ENCODE data around the gene NSMF.
"Not testable (repeated sequence)": the region's sequence is repeated elsewhere in the genome, so short reads cannot be mapped to it uniquely, and the experiment has no call there.

NSMF gene

DNA sequence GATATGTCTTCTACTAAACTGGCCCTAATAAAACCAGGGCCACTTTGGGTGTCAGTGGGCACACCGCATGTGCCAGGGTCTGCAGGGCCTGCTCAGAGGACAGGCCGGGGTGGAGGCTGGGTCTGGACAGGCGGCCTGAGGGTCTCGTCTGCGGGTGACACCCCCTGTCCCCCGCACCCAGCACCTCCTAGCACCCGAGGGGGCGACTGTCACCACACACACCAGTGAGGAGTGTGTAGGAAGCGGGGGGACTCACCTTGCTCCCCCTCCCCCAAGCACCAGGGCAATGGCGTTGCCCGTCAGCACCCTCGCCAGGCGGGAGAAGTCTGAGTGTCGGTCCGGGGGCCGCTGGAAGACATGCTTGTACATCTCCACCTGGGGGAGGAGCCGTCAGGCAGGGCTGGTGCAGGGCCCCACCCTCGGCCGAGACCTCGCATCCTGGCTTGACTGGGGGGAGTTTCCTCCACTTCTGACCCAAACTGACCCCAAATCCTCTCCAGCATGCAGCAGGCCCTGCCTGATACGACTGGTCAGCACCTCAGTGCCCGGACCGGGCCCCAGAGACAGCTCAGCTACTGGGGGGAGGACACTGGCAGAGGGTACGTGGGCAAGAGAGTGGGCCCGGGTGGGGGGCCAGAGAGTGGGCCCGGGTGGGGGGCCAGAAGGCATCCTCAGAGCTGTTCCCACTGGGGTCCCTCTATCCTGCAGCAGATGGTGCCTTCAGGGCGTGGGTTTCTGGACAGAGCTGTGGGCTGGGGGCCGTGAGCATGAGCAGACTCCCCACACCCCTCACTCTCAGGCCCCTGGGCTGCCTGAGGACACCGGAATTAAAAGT lies 18.9 kb upstream of the NSMF start:
- in situ Hi-C loops (cut with MboI; ENCODE audit: low sequenced_read_pairs): no loop called here

DNA sequence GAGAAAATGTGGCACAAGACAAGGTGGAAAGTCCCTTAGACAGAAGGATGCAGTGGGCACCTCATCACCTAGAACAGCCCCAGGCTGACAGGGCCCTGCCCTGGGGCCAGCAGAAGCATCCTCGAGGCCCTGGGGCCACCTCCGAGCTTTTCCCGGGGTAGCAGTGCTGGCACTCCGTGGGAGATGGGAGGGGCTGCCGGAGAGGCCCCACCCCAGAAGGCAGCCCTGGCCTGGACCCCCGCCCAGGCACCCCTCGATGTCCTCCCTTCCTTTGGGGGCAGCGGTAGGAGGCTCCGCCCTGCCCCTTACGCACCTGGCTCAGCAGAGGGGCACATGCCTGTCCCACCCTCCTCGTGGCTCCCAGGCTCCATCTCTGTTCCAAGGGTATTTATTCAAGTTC lies 17.7 kb upstream of the NSMF start:
- in situ Hi-C loops (cut with MboI; ENCODE audit: low sequenced_read_pairs): no loop called here

DNA sequence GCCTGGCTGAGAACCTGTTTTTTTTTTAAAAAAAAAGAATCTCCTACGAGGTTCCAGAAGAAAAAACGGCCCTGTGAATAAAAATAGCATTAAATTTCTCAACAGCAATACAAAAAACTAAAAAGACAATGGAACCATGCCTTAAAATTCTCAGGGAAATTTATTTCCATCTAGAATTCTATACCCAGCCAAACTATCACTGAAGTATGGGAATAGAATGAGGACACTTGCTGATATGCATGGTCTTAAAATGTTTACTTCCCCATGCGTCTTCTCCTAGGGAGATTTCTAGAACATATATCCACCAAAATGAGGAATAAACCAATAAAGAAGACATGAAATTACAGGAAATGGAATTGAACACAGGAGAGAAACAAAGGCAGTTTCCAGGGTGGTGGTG lies 16.5 kb upstream of the NSMF start:
- in situ Hi-C loops (cut with MboI; ENCODE audit: low sequenced_read_pairs): no loop called here

GRCh38 chr9:137474271-137474670 lies 15.1 kb upstream of the NSMF start:
- in situ Hi-C loops (cut with MboI; ENCODE audit: low sequenced_read_pairs): no loop called here

DNA sequence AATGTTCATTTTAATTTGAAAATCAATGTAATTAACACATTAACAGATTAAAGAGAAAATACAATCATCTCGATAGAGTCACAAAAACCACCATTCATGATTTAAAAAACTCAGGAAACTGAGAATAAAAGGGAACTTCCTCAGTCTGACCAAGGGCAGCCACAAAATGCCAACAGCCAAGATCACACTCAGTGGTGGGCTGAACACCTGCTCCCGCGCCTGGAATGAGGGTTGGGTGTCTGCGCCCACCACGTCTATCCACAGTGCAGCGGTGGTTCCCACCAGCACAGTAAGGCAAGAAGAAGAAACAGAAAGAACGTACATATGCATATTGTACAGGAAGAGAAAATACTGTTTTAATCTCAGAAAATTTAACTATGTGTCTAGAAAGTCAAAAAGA lies 11.7 kb upstream of the NSMF start:
- in situ Hi-C loops (cut with MboI; ENCODE audit: low sequenced_read_pairs): no loop called here

DNA sequence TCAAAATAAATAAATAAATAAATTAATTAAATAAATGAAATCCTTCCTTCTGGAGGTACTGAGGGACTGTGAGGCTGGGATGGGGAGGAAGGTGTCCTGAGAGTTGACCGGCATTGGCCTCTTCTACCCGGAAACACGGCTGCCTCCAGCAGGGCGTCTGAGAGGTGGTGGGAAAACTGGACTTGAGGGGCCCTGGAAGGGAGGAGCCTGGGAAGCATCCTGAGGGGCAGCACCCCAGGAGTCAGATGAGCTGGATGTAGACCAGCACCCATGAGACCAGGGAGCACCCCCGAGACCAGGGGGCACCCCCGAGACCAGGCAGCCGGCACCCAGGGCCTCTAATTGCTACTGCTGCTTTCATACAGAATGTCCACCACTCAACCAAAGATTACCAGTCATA lies 8.8 kb upstream of the NSMF start:
- in situ Hi-C loops (cut with MboI; ENCODE audit: low sequenced_read_pairs): no loop called here

DNA sequence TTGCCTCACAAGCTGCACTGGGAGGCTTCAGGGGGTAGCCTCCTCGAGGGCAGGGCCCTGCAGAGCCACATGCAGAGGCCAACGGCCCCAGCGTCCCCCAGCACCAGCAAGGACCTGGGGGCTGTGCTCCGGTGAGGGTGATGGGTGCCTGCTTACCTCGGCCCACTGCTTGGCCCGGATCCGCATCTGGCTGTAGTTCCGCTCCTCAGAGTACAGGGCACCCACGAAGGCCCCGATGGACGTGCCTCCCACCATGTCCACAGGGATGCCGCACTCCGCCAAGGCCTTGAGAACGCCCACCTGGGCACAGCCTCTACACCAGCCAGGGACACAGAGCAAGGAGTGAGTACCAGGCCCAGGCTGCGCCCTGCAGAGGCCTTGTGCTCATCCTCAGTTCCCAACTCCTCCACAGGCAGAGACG lies 8.0 kb upstream of the NSMF start:
- in situ Hi-C loops (cut with MboI; ENCODE audit: low sequenced_read_pairs): no loop called here

DNA sequence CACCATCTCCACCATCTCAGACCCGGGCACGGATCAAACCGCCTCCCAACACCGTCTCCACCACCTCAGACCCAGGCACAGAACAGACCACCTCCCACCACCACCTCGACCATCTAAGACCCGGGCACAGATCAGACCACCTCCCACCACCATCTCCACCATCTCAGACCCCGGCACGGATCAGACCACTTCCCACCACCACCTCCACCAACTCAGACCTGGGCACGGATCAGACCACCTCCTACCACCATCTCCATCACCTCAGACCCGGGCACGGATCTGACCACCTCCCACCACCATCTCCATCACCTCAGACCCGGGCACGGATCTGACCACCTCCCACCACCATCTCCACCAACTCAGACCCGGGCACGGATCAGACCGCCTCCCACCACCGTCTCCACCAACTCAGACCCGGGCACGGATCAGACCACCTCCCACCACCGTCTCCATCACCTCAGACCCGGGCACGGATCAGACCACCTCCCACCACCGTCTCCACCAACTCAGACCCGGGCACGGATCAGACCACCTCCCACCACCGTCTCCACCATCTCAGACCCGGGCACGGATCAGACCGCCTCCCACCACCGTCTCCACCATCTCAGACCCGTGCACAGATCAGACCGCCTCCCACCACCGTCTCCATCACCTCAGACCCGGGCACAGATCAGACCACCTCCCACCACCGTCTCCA lies 7.4 kb upstream of the NSMF start:
- in situ Hi-C loops (cut with MboI; ENCODE audit: low sequenced_read_pairs): not testable (repeated sequence)

DNA sequence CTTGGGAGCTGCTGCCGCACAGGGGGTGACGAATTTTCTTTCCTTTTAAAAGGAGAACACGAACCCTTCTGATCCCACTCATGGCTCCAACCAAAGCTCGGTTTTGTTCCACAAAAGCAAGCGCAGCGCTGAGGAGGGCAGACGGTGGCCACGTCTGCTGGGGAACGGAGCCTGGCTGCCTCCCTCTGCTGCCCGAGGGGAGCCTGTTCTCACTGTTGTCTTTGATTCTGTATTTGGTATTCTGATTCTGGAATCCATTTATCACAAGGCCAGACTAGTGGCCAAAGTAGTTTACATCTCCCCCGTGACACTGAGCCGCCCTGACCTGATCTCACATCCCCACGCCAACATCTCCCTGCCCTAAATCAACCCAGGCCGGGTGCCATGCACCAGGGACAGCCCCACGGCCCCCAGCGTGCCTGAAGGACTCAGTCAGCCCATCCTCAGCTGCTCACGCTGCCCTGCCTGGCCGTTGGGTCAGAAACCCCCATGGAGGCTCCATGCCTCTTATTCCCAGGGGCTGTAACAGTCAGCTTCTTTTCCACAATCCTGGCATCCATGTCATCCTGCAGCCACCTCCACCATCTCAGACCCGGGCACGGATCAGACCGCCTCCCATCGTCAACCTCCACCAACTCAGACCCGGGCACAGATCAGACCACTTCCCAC lies 6.7 kb upstream of the NSMF start:
- in situ Hi-C loops (cut with MboI; ENCODE audit: low sequenced_read_pairs): no loop called here

GRCh38 chr9:137465000-137465719 lies 6.0 kb upstream of the NSMF start:
- in situ Hi-C loops (cut with MboI; ENCODE audit: low sequenced_read_pairs): no loop called here

DNA sequence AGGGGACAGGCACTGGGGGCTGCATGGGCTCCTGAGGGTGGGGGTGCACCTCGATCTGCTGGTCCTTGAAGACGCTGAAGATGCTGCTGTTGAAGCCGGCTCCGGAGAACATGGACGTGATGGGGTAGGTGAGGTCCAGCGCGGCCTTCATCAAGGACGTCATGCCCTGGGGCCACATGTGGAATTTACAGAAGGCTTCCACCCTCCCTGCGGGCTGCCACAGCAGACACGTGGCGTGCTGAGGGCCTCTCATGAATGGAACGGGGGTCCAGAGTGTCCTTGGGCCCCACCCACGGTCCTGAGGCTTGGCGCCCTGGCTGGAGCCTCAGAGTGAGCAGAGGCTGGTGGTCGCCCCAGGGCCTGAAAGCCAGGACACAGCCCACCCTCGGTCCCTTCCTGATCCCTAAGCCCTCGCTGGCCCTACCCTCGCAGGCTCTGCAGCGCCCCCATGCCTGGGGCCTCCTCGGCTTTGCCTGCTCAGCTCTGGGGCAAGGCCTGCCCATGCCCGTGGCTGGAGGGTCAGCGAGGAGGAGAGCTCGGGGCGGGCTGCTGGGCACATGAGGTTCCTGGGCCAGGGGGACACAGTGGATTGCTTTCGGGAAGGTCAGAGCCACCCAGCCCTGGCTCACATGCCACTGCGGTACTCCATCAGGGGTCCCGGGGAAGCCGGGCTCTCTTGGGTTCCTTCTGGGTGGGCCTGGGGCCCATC lies 5.3 kb upstream of the NSMF start:
- in situ Hi-C loops (cut with MboI; ENCODE audit: low sequenced_read_pairs): no loop called here

DNA sequence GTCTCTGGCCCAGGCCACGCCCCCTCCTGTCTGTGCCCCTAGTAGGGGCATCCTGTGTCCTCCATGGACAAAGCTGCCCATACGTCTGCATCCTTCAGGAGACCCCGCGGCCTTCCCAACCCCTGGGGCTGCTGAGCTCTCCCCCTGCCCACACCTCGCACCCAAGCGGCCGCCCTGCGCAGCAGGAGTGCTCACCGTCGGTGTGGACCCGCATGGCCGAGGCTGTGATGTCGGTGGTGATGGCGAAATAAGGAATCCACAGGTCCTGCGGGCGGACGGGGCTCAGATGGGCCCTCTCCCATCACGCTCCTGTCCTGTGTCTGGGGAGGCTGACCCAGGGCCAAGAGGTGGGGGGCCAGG lies 4.8 kb upstream of the NSMF start:
- in situ Hi-C loops (cut with MboI; ENCODE audit: low sequenced_read_pairs): no loop called here

GRCh38 chr9:137462986-137463930 lies 4.1 kb upstream of the NSMF start:
- in situ Hi-C loops (cut with MboI; ENCODE audit: low sequenced_read_pairs): no loop called here

DNA sequence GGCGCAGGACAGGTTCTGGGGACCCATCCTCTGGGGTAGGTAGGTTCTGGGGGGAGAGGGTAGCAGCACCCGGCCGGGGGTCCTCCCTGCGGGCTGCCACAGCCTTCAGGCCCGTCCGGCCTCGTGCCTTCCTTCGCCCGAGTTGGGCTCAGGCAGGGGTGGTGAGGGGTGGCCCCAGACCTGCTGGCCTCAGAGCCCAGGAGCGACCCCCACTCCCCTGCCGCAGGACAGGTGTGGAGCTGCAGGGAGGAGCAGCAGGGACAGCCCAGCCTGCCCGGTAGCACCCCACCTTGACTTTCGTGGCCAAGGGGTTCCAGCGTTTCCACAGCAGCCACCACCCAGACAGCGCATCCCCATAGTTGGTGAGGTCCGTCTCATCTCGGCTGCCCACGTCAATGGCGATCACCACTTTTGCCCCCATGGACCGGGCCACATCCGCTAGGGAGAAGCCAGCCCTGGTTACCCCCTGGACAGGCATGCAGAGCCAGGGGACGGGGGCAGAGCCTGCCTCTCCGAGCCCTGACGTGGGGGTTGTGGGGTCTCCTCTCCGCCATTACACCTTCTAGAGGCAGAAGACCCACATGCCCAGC lies 3.4 kb upstream of the NSMF start:
- in situ Hi-C loops (cut with MboI; ENCODE audit: low sequenced_read_pairs): no loop called here

GRCh38 chr9:137461663-137462395 lies 2.7 kb upstream of the NSMF start:
- in situ Hi-C loops (cut with MboI; ENCODE audit: low sequenced_read_pairs): no loop called here

- in situ Hi-C loops (cut with MboI; ENCODE audit: low sequenced_read_pairs): no loop called here
Observed at GRCh38 chr9:137461316-137461662, 2.2 kb upstream of the NSMF start.

GRCh38 chr9:137460363-137461315 lies 1.5 kb upstream of the NSMF start:
- in situ Hi-C loops (cut with MboI; ENCODE audit: low sequenced_read_pairs): no loop called here

Data from HL-60/S4 treated with retinoic acid at 250 ng/mL for 4 days and 3 days (cell line).